DOHH2 (cell line): ENCODE measurements around the gene RAI1.
"Not testable (repeated sequence)": the region's sequence is repeated elsewhere in the genome, so short reads cannot be mapped to it uniquely, and the experiment has no call there.

ENCODE experiments used
- H3F3A ChIP-seq: fragments of 200-600 bp; sonication (generic), shearing (Covaris generic); 2 replicates; pipeline ENCODE4 v1.6.0; 2016; ENCODE audit warnings: antibody characterized with exemption, mild to moderate bottlenecking; ENCODE audit not compliant: control insufficient read depth, insufficient read depth
- H3K27ac ChIP-seq: fragments of 200-600 bp; sonication (generic); 2 replicates; pipeline ENCODE4 v1.5.1; 2014; ENCODE audit warnings: low read depth, mild to moderate bottlenecking, low read length, moderate library complexity
- H3K27me3 ChIP-seq: fragments of 200-600 bp; sonication (generic); 2 replicates; pipeline ENCODE4 v1.6.1; 2014; ENCODE audit warnings: mild to moderate bottlenecking, low read length, mixed read lengths; ENCODE audit not compliant: control insufficient read depth
- H3K36me3 ChIP-seq: fragments of 200-600 bp; sonication (generic); 2 replicates; pipeline ENCODE4 v1.6.1; 2014; ENCODE audit warnings: mild to moderate bottlenecking, low read length, moderate library complexity, mixed read lengths; ENCODE audit not compliant: control insufficient read depth
- H3K4me1 ChIP-seq: fragments of 200-600 bp; sonication (generic); 2 replicates; pipeline ENCODE4 v1.6.1; 2014; ENCODE audit warnings: mild to moderate bottlenecking, low read length, mixed read lengths; ENCODE audit not compliant: control insufficient read depth
- H3K4me2 ChIP-seq: fragments of 200-600 bp; sonication (generic); 2 replicates; pipeline ENCODE4 v1.6.0; 2014; ENCODE audit warnings: mild to moderate bottlenecking, low read length, moderate library complexity
- H3K4me3 ChIP-seq: fragments of 200-600 bp; sonication (generic); 2 replicates; pipeline ENCODE4 v1.5.1; 2014; ENCODE audit warnings: mild to moderate bottlenecking, low read length, mixed read lengths
- H3K79me2 ChIP-seq: fragments of 200-600 bp; sonication (generic); 2 replicates; pipeline ENCODE4 v1.6.1; 2014; ENCODE audit warnings: mild to moderate bottlenecking, low read length, mixed read lengths; ENCODE audit not compliant: control insufficient read depth
- H3K9me2 ChIP-seq: fragments of 200-600 bp; sonication (generic); replicated peaks from 2 replicates; pipeline ENCODE4 v1.6.1; 2014; ENCODE audit warnings: mild to moderate bottlenecking, low read length, mixed read lengths; ENCODE audit not compliant: control insufficient read depth
- H3K9me3 ChIP-seq: fragments of 200-600 bp; sonication (generic); 2 replicates; pipeline ENCODE4 v1.6.1; 2014; ENCODE audit warnings: antibody characterized with exemption, low read length, mixed read lengths; ENCODE audit not compliant: control insufficient read depth, insufficient read depth
- H4K20me1 ChIP-seq: fragments of 200-600 bp; sonication (generic); 2 replicates; pipeline ENCODE4 v1.6.0; 2014; ENCODE audit warnings: low read depth, mild to moderate bottlenecking, antibody characterized with exemption, low read length, moderate library complexity; ENCODE audit not compliant: control insufficient read depth, insufficient read depth
- EZH2phosphoT487 ChIP-seq: fragments of 200-600 bp; sonication (generic); IDR thresholded peaks from 2 replicates; pipeline ENCODE4 v1.6.1; 2017; ENCODE audit warnings: borderline replicate concordance, mild to moderate bottlenecking, antibody characterized with exemption, low read length, moderate library complexity, mixed read lengths
- TF ChIP-seq, protein P1 (sequence below): fragments of 200-600 bp; sonication (generic); IDR thresholded peaks from one replicate; pipeline ENCODE4 v1.5.1; 2014; ENCODE audit warnings: antibody characterized with exemption, mild to moderate bottlenecking, low read depth, low read length; ENCODE audit not compliant: poor library complexity, severe bottlenecking

Gene RAI1

DNA sequence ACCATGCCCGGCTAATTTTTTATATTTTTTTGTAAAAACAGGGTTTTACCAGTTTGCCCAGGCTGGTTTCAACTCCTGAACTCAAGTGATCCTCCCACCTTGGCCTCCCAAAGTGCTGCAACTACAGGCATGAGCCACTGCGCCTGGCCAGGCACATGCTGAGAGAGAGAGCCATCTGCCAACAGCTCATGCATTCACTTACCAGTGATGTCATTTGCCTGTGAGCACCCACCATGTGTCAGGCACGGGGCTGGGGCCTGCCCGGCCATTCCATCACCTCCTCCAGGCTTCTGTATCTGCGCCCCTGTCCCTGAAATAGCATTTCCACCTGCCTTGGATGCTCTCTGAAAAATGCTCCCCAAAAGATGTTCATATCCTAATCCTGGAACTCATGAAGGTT lies 46.1 kb upstream of the RAI1 start:
- Histone ChIP-seq H3F3A (no peaks in the 10 kb centered on the region), H3K9me2 (no peaks in the 10 kb centered on the region), H3K4me2 (no peak overlapping the region), H3K9me3 (peaks cover 14% of the 10 kb centered on the region; the same call in 1 of the 2 replicates), H3K79me2 (no peaks in the 10 kb centered on the region), H3K36me3 (no peaks in the 10 kb centered on the region), H3K4me3 (no peak overlapping the region), H4K20me1 (no peaks in the 10 kb centered on the region), H3K27me3 (no peaks in the 10 kb centered on the region), H3K27ac (no peak overlapping the region), H3K4me1 (no peaks in the 10 kb centered on the region)
- TF ChIP-seq EZH2phosphoT487, result no peak
- TF ChIP-seq, protein P1, sequence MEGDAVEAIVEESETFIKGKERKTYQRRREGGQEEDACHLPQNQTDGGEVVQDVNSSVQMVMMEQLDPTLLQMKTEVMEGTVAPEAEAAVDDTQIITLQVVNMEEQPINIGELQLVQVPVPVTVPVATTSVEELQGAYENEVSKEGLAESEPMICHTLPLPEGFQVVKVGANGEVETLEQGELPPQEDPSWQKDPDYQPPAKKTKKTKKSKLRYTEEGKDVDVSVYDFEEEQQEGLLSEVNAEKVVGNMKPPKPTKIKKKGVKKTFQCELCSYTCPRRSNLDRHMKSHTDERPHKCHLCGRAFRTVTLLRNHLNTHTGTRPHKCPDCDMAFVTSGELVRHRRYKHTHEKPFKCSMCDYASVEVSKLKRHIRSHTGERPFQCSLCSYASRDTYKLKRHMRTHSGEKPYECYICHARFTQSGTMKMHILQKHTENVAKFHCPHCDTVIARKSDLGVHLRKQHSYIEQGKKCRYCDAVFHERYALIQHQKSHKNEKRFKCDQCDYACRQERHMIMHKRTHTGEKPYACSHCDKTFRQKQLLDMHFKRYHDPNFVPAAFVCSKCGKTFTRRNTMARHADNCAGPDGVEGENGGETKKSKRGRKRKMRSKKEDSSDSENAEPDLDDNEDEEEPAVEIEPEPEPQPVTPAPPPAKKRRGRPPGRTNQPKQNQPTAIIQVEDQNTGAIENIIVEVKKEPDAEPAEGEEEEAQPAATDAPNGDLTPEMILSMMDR, result no peak

GRCh38 chr17:17635537-17636271 lies 45.6 kb upstream of the RAI1 start:
- not testable (repeated sequence) for H3K4me2 ChIP-seq, H3K4me1 ChIP-seq, H3K27me3 ChIP-seq, H3K79me2 ChIP-seq, H3F3A ChIP-seq, H3K36me3 ChIP-seq, H3K27ac ChIP-seq, H4K20me1 ChIP-seq, H3K4me3 ChIP-seq, H3K9me2 ChIP-seq
- peaks cover 14% of the 10 kb centered on the region; the same call in 1 of the 2 replicates for H3K9me3 ChIP-seq

GRCh38 chr17:17636272-17636885 lies 44.9 kb upstream of the RAI1 start:
- no peaks in the 10 kb centered on the region for H3F3A ChIP-seq
- no peak overlapping the region for H3K4me2 ChIP-seq
- peaks cover 14% of the 10 kb centered on the region; the same call in 1 of the 2 replicates for H3K9me3 ChIP-seq
- no peaks in the 10 kb centered on the region for H3K4me1 ChIP-seq
- no peaks in the 10 kb centered on the region for H4K20me1 ChIP-seq
- no peak overlapping the region for H3K4me3 ChIP-seq
- TF ChIP-seq EZH2phosphoT487, result no peak
- TF ChIP-seq, protein P1, result no peak
- H3K9me2 ChIP-seq, result no peaks in the 10 kb centered on the region
- no peaks in the 10 kb centered on the region for H3K36me3 ChIP-seq
- no peaks in the 10 kb centered on the region for H3K79me2 ChIP-seq
- H3K27ac ChIP-seq, result no peak overlapping the region
- no peaks in the 10 kb centered on the region for H3K27me3 ChIP-seq

GRCh38 chr17:17638467-17638866 lies 42.8 kb upstream of the RAI1 start:
- no peaks in the 10 kb centered on the region for H3K79me2 ChIP-seq
- H3F3A ChIP-seq, result no peaks in the 10 kb centered on the region
- no peak overlapping the region for H3K4me2 ChIP-seq
- H3K36me3 ChIP-seq, result no peaks in the 10 kb centered on the region
- H3K4me3 ChIP-seq, result no peak overlapping the region
- TF ChIP-seq, protein P1, result no peak
- no peak for TF ChIP-seq EZH2phosphoT487
- no peaks in the 10 kb centered on the region for H4K20me1 ChIP-seq
- H3K27me3 ChIP-seq, result no peaks in the 10 kb centered on the region
- H3K4me1 ChIP-seq, result no peaks in the 10 kb centered on the region
- no peak overlapping the region for H3K27ac ChIP-seq
- peaks cover 6% of the 10 kb centered on the region; the same call in 1 of the 2 replicates for H3K9me3 ChIP-seq
- H3K9me2 ChIP-seq, result no peaks in the 10 kb centered on the region

DNA sequence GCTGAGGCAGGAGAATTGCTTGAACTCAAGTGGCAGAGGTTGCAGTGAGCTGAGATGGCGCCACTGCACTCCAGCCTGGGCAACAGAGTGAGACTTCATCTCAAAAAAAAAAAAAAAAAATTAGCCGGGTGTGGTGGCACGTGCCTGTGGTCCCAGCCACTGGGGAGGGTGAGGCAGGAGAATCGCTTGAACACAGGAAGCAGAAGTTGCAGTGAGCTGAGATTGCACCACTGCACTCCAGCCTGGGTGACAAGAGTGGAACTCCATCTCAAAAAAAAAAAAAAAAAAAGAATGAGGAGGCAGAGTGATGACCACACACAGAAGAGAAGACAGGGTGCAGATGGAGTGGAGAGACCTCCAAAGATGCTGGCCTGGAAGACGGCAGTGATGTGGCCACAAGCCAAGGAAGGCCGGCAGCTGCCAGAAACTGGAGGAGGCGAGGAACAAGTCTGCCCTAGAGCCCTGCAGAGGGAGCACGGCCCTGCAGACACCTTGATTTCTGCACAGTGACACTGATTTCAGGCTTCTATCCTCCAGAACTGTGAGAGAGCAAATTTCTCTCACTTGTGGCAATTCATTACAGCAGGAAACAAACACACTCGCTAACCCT lies 41.5 kb upstream of the RAI1 start:
- H3K9me3 ChIP-seq, H3K4me1 ChIP-seq, H4K20me1 ChIP-seq, H3K79me2 ChIP-seq, H3K27ac ChIP-seq, H3F3A ChIP-seq, H3K9me2 ChIP-seq, H3K27me3 ChIP-seq, H3K4me3 ChIP-seq, H3K4me2 ChIP-seq, H3K36me3 ChIP-seq: not testable (repeated sequence)
